H9 (cell line): Measurements from ENCODE around the gene VCPKMT. TPM values are rescaled to one million over a fixed set of nuclear protein-coding genes. Genes with fewer than 3 reads are reported as not detected.

Source experiments
- DNase-seq: peaks from one replicate; pipeline ENCODE4 v3.0.0-alpha.2; 2017
- H2AFZ ChIP-seq: one replicate; pipeline ENCODE4 v1.6.1; 2013; ENCODE audit warnings: mild to moderate bottlenecking, low read length, control low read depth, moderate library complexity
- H2AK5ac ChIP-seq: 2 replicates; pipeline ENCODE4 v1.6.1; 2013; ENCODE audit warnings: low read length, control low read depth, mixed read lengths; ENCODE audit not compliant: insufficient read length
- H2BK120ac ChIP-seq: one replicate; pipeline ENCODE4 v1.6.1; 2013; ENCODE audit warnings: low read depth, mild to moderate bottlenecking, low read length, control low read depth, inconsistent platforms; ENCODE audit not compliant: poor library complexity, severe bottlenecking
- H2BK12ac ChIP-seq: 2 replicates; pipeline ENCODE4 v1.6.1; 2013; ENCODE audit warnings: low read length, control low read depth, mixed read lengths, low read depth; ENCODE audit not compliant: insufficient read length
- H2BK15ac ChIP-seq: 2 replicates; pipeline ENCODE4 v1.6.1; 2013; ENCODE audit warnings: low read depth, low read length, control low read depth
- H2BK20ac ChIP-seq: one replicate; pipeline ENCODE4 v1.6.1; 2013; ENCODE audit warnings: low read depth, mild to moderate bottlenecking, low read length, control low read depth, inconsistent platforms; ENCODE audit not compliant: poor library complexity, severe bottlenecking
- H2BK5ac ChIP-seq: 2 replicates; pipeline ENCODE4 v1.6.1; 2013; ENCODE audit warnings: low read length, control low read depth, mixed read lengths; ENCODE audit not compliant: insufficient read length
- H3K14ac ChIP-seq: 2 replicates; pipeline ENCODE4 v1.6.1; 2013; ENCODE audit warnings: low read length, control low read depth; ENCODE audit not compliant: insufficient read depth
- H3K18ac ChIP-seq: 2 replicates; pipeline ENCODE4 v1.6.1; 2013; ENCODE audit warnings: low read depth, mild to moderate bottlenecking, mixed read lengths, low read length, control low read depth; ENCODE audit not compliant: insufficient read length
- H3K23ac ChIP-seq: 2 replicates; pipeline ENCODE4 v1.6.1; 2013; ENCODE audit warnings: low read length, control low read depth, mixed read lengths, low read depth; ENCODE audit not compliant: insufficient read length
- H3K23me2 ChIP-seq: 2 replicates; pipeline ENCODE4 v1.6.1; 2013; ENCODE audit warnings: low read depth, mild to moderate bottlenecking, mixed read lengths, low read length, control low read depth; ENCODE audit not compliant: insufficient read length, poor library complexity, severe bottlenecking
- H3K27ac ChIP-seq: 2 replicates; pipeline ENCODE4 v1.5.1; 2013; ENCODE audit warnings: low read length, control low read depth, mixed read lengths, low read depth; ENCODE audit not compliant: insufficient read length
- H3K27me3 ChIP-seq: 2 replicates; pipeline ENCODE4 v1.6.1; 2013; ENCODE audit warnings: low read length, control low read depth, inconsistent platforms; ENCODE audit not compliant: insufficient read depth
- H3K4ac ChIP-seq: 2 replicates; pipeline ENCODE4 v1.6.1; 2013; ENCODE audit warnings: low read depth, mild to moderate bottlenecking, control low read depth, inconsistent platforms, low read length, moderate library complexity
- H3K4me1 ChIP-seq: 2 replicates; pipeline ENCODE4 v1.6.1; 2013; ENCODE audit warnings: low read length, control low read depth, inconsistent platforms; ENCODE audit not compliant: insufficient read depth
- H3K4me2 ChIP-seq: 2 replicates; pipeline ENCODE4 v1.6.1; 2013; ENCODE audit warnings: low read length, control low read depth, mixed read lengths; ENCODE audit not compliant: insufficient read length, insufficient read depth
- H3K56ac ChIP-seq: 2 replicates; pipeline ENCODE4 v1.6.1; 2013; ENCODE audit warnings: low read depth, mild to moderate bottlenecking, mixed read lengths, low read length, control low read depth; ENCODE audit not compliant: insufficient read length
- H3K79me1 ChIP-seq: 2 replicates; pipeline ENCODE4 v1.6.1; 2013; ENCODE audit warnings: low read depth, mild to moderate bottlenecking, moderate library complexity, low read length, control low read depth, inconsistent platforms; ENCODE audit not compliant: insufficient read depth, poor library complexity, severe bottlenecking
- H3K79me2 ChIP-seq: 2 replicates; pipeline ENCODE4 v1.6.1; 2013; ENCODE audit warnings: low read length, control low read depth, inconsistent platforms; ENCODE audit not compliant: insufficient read depth
- H3K9ac ChIP-seq: 2 replicates; pipeline ENCODE4 v1.6.1; 2013; ENCODE audit warnings: low read length, control low read depth, mixed read lengths; ENCODE audit not compliant: insufficient read length; ENCODE audit errors: extremely low read depth
- H3K9me3 ChIP-seq: one replicate; pipeline ENCODE4 v1.6.1; 2013; ENCODE audit warnings: low read depth, low read length, inconsistent platforms; ENCODE audit not compliant: control insufficient read depth
- H3T11ph ChIP-seq: one replicate; pipeline ENCODE4 v1.6.1; 2013; ENCODE audit warnings: mild to moderate bottlenecking, low read length, control low read depth, inconsistent platforms
- H4K20me1 ChIP-seq: one replicate; pipeline ENCODE4 v1.6.1; 2013; ENCODE audit not compliant: control insufficient read depth, insufficient read length, insufficient read depth
- H4K5ac ChIP-seq: 2 replicates; pipeline ENCODE4 v1.6.1; 2013; ENCODE audit warnings: low read depth, mild to moderate bottlenecking, mixed read lengths, low read length, control low read depth; ENCODE audit not compliant: insufficient read length
- H4K8ac ChIP-seq: replicated peaks from 2 replicates; pipeline ENCODE4 v1.6.1; 2013; ENCODE audit warnings: low read length, control low read depth, mixed read lengths, low read depth; ENCODE audit not compliant: insufficient read length
- H4K91ac ChIP-seq: 2 replicates; pipeline ENCODE4 v1.6.1; 2013; ENCODE audit warnings: low read depth, mild to moderate bottlenecking, moderate library complexity, mixed read lengths, low read length, control low read depth; ENCODE audit not compliant: insufficient read length
- H3K27ac Mint-ChIP-seq, 3 experiments: 2 replicates in 2 of 3; 3 replicates in 1 of 3; pipeline ENCODE4 v1.8.0; 2020 to 2021; ENCODE audit warnings: mixed read lengths in 3 of 3, mild to moderate bottlenecking in 1 of 3, moderate library complexity in 1 of 3
- H3K27me3 Mint-ChIP-seq: 2 replicates; pipeline ENCODE4 v1.8.0; 2021; ENCODE audit warnings: low read depth, mild to moderate bottlenecking, moderate library complexity, mixed read lengths
- H3K36me3 Mint-ChIP-seq, 3 experiments: 2 replicates in 2 of 3; 3 replicates in 1 of 3; pipeline ENCODE4 v1.8.0; 2020 to 2021; ENCODE audit warnings: low read depth in 3 of 3, mixed read lengths in 3 of 3; ENCODE audit not compliant: insufficient read depth in 1 of 3
- H3K4me1 Mint-ChIP-seq, 2 experiments: 2 replicates each; pipeline ENCODE4 v1.8.0; 2020; ENCODE audit warnings: mixed read lengths in 2 of 2
- H3K4me3 Mint-ChIP-seq, 2 experiments: 2 replicates in 1 of 2; 3 replicates in 1 of 2; pipeline ENCODE4 v1.8.0; 2020 to 2021; ENCODE audit warnings: mild to moderate bottlenecking in 2 of 2, mixed read lengths in 2 of 2, moderate library complexity in 1 of 2
- H3K9me3 Mint-ChIP-seq, 2 experiments: 2 replicates in 1 of 2; 3 replicates in 1 of 2; pipeline ENCODE4 v1.8.0; 2020; ENCODE audit warnings: mild to moderate bottlenecking in 2 of 2, mixed read lengths in 2 of 2, moderate library complexity in 1 of 2
- WGBS: extraction: QIAGEN DNeasy Blood & Tissue Kit; methylation state at CpG from one replicate; pipeline ENCODE4 v1.1.7; 2013; ENCODE audit warnings: missing lambda C conversion rate, low lambda C conversion rate, mixed read lengths; ENCODE audit not compliant: insufficient read length; ENCODE audit errors: extremely low coverage; 5-methylcytosine and 5-hydroxymethylcytosine counted together
- total RNA-seq: library from RNA; stranded (reverse); gene quantifications from 2 replicates; pipeline ENCODE4 v1.2.1, GENCODE V29; 2021
- TF ChIP-seq, protein P1 (sequence below): fragments of 200-600 bp; sonication (generic); conservative IDR thresholded peaks from 3 replicates; pipeline ENCODE4 v1.8.0; 2021; ENCODE audit warnings: antibody characterized with exemption, mild to moderate bottlenecking

VCPKMT gene
- total RNA-seq, 1 experiment from 2014 or later: 13.7 TPM

DNA sequence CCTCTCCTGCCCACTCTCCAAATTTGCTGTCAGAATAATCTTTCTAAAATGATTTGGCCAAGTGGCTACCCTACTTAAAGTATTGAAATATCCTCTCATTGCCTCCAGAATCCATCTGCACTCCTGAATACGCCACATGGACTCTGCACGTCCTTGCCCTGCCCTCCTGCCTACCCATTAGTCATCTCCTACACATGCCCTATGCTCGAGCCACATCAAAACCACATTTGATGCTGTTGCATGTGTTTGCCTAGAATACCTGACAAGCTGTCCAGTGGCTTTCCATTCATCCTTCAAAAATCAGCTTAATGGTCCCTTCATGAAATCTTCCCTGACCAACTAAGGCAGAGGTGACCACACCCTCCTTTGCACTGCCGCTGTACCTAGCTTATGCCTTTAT lies 17.0 kb downstream of the VCPKMT start:
- H3K79me1 ChIP-seq: no peaks in the 10 kb centered on the region
- no peak overlapping the region; a peak in 1 of 7 replicates for H3K27ac Mint-ChIP-seq
- no peaks in the 10 kb centered on the region for H3K27me3 ChIP-seq
- H3K9me3 Mint-ChIP-seq: no peaks in the 10 kb centered on the region
- no peak overlapping the region for H2BK20ac ChIP-seq
- no peak overlapping the region for H4K91ac ChIP-seq
- H3K23ac ChIP-seq: no peak overlapping the region
- no CpG with 5 or more reads among the region's 4 CpGs for WGBS
- H3K4ac ChIP-seq: no peak overlapping the region
- no peak overlapping the region for H2AFZ ChIP-seq
- TF ChIP-seq, protein P1, sequence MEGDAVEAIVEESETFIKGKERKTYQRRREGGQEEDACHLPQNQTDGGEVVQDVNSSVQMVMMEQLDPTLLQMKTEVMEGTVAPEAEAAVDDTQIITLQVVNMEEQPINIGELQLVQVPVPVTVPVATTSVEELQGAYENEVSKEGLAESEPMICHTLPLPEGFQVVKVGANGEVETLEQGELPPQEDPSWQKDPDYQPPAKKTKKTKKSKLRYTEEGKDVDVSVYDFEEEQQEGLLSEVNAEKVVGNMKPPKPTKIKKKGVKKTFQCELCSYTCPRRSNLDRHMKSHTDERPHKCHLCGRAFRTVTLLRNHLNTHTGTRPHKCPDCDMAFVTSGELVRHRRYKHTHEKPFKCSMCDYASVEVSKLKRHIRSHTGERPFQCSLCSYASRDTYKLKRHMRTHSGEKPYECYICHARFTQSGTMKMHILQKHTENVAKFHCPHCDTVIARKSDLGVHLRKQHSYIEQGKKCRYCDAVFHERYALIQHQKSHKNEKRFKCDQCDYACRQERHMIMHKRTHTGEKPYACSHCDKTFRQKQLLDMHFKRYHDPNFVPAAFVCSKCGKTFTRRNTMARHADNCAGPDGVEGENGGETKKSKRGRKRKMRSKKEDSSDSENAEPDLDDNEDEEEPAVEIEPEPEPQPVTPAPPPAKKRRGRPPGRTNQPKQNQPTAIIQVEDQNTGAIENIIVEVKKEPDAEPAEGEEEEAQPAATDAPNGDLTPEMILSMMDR: no peak
- H2BK15ac ChIP-seq: no peak overlapping the region
- H2AK5ac ChIP-seq: no peak overlapping the region
- no peak overlapping the region for H2BK5ac ChIP-seq
- H4K8ac ChIP-seq: no peak overlapping the region
- no peak overlapping the region for H2BK12ac ChIP-seq
- H3K79me2 ChIP-seq: no peaks in the 10 kb centered on the region
- H3K23me2 ChIP-seq: no peaks in the 10 kb centered on the region
- H4K20me1 ChIP-seq: no peaks in the 10 kb centered on the region
- no peaks in the 10 kb centered on the region; the same call in 1 of the 2 replicates for H3K4me1 ChIP-seq
- DNase-seq: no peak
- H3K56ac ChIP-seq: no peak overlapping the region
- no peak overlapping the region for H3K18ac ChIP-seq
- H3K9me3 ChIP-seq: no peaks in the 10 kb centered on the region
- no peak overlapping the region for H3K9ac ChIP-seq
- no peak overlapping the region for H3K4me2 ChIP-seq
- no peak overlapping the region for H3K27ac ChIP-seq
- no peak overlapping the region for H3T11ph ChIP-seq
- no peak overlapping the region for H2BK120ac ChIP-seq
- H4K5ac ChIP-seq: no peak overlapping the region
- no peaks in the 10 kb centered on the region for H3K27me3 Mint-ChIP-seq
- H3K4me1 Mint-ChIP-seq: no peaks in the 10 kb centered on the region
- H3K14ac ChIP-seq: no peak overlapping the region
- H3K4me3 Mint-ChIP-seq: no peak overlapping the region
- no peaks in the 10 kb centered on the region for H3K36me3 Mint-ChIP-seq
